ENCODE measurements around the gene DCX. TPM values are rescaled to one million over a fixed set of nuclear protein-coding genes. Genes with fewer than 3 reads are reported as not detected.

Gene DCX
- total RNA-seq, 1 experiment from 2014 or later, result not detected

GRCh38 chrX:111257733-111258132 is 154.3 kb downstream of the DCX start:
- no peak overlapping the region for H3K27ac ChIP-seq (ENCODE audit: low read depth, low read length)
- intact Hi-C loops (cut with micrococcal nuclease), result no loop called here
- no peaks in the 10 kb centered on the region for H3K9me3 ChIP-seq (ENCODE audit: control insufficient read depth in 1 of 2, insufficient read depth in 1 of 2, low read depth in 1 of 2, low read length in 2 of 2)
- H3K27me3 ChIP-seq (ENCODE audit: insufficient read depth, low read length), result 0 out of 2 replicates have a peak, but pooled peaks cover 3% of the 10 kb centered on the region
- ATAC-seq, result no peak
- no peaks in the 10 kb centered on the region for H3K79me2 ChIP-seq (ENCODE audit: insufficient read depth, low read length)
- ChIA-PET RAD21 (ENCODE audit: low non-redundant PET in 1 of 2, low total read pairs in 2 of 2, uncharacterized antibody in 2 of 2, unreplicated experiment in 2 of 2) (no interaction called here), POLR2A (no interaction called here), CTCF (interaction anchor here (1.0 kb wide), 1 partner anchor 404 kb away, joined by 3 read pairs; no protein-coding TSS in a partner anchor)
- no TSS peak for BruUV-seq (replicated peaks)
- H3K4me1 ChIP-seq (ENCODE audit: control insufficient read depth in 1 of 2, insufficient read depth in 2 of 2, low read length in 2 of 2), result peaks cover 0 to 5% of the 10 kb centered on the region in 2 experiments; a peak in 1 of 4 replicates
- TF ChIP-seq SIN3A (IDR thresholded peaks at IDR 0.05; ENCODE audit: low read depth) (no peak), ELF1 (IDR thresholded peaks at IDR 0.05; ENCODE audit: borderline replicate concordance, low read depth) (no peak), SP1 (IDR thresholded peaks at IDR 0.05; ENCODE audit: low read depth) (no peak), REST (IDR thresholded peaks at IDR 0.05; ENCODE audit: low read depth) (no peak), EZH2 (IDR thresholded peaks at IDR 0.05) (no peak), JUND (IDR thresholded peaks at IDR 0.05) (no peak), MAX (IDR thresholded peaks at IDR 0.05) (no peak)
- no peaks in the 10 kb centered on the region for H4K20me1 ChIP-seq (ENCODE audit: insufficient read depth)
- no peaks in the 10 kb centered on the region for H3K36me3 ChIP-seq (ENCODE audit: control insufficient read depth in 1 of 2, insufficient read depth in 2 of 2, low read length in 2 of 2)
- H3K4me2 ChIP-seq (ENCODE audit: low read length), result no peak overlapping the region
- H3K9ac ChIP-seq (ENCODE audit: low read length), result no peak overlapping the region
- no peak for DNase-seq (ENCODE audit: low read depth, low spot score)
- no peaks in the 10 kb centered on the region for H3K9me2 ChIP-seq (ENCODE audit: insufficient read depth)
- H2AFZ ChIP-seq (ENCODE audit: low read depth, low read length, poor library complexity, severe bottlenecking), result no peak overlapping the region
- H3K4me3 ChIP-seq (replicated peaks in 1 of 2; ENCODE audit: low read depth in 1 of 2, low read length in 2 of 2), result no peak overlapping the region

Data from HCT116 (cell line).